ENCODE measurements around the gene TSHZ3.

TSHZ3 gene

GRCh38 chr19:31354799-31355664, 5.8 kb upstream of the TSHZ3 start:
- no peak for DNase-seq (ENCODE audit: low read depth in 2 of 2)

DNA sequence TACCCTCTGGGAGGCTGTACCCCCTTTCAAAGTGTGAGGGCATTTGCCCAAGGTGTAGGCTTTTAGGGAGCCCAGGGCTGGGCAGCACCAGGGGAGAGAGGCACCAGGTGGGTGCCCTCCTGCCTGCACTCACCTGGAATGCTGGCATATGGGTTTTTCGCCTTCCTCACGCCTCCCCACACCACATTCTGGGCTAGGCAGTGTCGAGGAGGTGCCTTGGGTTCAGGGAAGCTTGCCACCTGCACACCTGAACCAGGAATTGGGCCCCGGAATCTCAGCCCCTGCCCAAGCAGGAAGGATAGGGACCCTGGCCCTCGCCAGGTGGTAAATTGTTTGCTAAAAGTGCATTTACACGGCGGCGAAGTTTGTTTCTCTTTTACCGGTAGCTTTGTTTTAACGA, 5.1 kb upstream of the TSHZ3 start:
- DNase-seq (ENCODE audit: low read depth in 2 of 2) = no peak

DNA sequence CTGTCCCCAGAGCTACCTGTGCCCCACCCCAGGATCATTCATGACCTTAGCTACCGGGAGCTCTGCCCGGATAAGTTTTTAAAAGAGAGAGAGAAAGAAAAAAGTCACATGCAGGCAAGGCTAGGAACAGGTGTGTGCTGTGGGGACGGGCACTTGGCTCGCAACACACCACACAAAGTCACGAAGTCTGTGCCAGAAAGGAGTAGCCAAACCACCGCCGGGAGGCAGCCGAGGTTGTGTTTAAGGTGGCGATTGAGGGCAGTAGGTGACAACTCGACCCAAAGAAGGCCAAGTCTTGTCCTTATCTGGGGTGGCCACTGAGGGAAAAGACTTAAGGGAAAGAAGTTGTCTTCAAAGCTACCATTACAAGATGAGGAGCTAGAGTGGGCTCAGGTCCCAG, 4.6 kb upstream of the TSHZ3 start:
- no peak for DNase-seq (ENCODE audit: low read depth in 2 of 2)

DNA sequence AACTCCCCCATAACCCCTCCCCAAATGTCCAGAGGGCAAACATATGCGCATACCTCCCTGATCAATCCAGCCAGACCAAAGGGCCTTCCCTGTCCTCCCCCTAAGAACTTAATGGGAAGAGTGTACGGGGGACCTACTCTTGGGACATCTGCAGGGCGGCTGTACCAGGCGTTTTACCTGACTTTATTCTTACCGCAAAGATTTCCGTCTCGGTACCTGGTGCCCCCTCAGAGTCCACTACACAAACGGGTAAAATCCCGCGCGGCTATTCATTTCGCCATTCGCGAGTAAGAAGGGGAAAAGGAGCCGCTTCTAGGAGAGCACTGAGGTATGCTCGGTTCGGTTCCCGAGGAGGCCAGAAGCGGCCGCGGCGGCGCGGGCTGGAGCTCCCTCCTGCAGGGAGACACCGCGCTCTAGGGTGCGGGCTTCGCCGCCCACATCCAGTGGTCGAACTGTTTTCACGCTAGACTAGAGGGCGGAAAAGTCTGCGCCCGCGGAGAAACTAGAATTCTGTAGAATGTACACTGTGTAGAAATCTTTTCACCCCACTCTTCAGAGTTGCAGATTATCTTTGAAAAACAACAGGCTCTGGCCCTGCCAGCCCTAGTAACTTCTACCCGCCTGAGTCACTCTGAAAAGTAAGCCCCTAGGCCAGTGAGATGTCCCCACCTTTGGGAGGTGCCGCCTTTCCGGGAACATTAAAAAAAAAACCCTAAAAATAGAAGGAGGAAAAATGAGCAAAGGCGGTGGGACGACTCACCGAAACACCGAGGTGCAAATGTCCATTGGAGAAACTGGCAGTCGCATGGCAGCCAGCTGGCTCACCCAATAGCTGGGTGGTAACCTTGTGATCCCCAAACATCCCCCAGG, 3.8 kb upstream of the TSHZ3 start:
- no peak for DNase-seq (ENCODE audit: low read depth in 2 of 2)

DNA sequence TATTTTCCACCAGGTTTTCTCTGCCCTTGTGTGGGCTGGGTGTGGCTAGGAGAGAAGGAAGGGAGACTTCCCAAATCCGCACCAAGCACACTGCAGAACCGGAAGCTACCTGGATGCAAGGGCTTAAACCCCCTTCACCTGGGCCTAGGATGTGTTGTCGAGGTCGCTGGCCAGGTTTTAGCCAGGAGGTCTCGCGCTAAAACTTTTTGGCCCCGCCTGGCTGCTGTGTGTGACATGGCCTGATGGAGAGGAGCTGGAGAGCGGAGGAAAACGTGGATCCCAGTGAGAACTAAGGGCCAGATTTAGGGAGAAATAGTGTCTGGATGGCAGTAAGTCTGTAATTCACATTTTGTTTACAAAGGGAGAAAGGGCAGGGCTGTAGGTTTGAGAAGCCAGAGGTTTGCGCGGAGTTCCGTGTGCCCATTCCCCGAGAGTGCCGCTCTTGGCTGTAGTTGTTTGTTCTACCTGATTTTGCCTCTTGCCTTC, 3.1 kb upstream of the TSHZ3 start:
- no peak for DNase-seq (ENCODE audit: low read depth in 2 of 2)

- DNase-seq (ENCODE audit: low read depth in 2 of 2) = no peak
These were observed 2.6 kb upstream of the TSHZ3 start for GRCh38 chr19:31351855-31352195.

GRCh38 chr19:31351056-31351854, 2.0 kb upstream of the TSHZ3 start:
- no peak for DNase-seq (ENCODE audit: low read depth in 2 of 2)

DNA sequence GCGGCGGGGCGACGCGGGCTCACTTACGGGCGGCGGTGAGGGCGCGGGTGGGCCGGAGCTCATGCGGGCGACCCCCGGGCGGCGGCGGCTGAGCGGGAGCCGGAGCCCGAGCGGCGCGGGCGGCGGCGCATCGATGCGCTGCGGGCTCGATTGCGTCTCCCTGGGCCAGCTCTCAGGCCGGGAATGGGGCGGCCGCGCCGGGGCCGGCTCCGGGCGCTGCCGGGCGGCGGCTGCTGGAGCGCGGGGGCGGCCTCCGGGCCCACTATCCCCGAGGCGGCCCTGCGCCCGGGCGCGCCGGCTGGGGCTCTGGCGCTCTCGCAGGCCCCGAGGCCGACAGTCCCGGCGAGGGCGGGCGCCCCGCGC, 1.4 kb upstream of the TSHZ3 start:
- DNase-seq (ENCODE audit: low read depth in 2 of 2) = no peak

- no peak for DNase-seq (ENCODE audit: low read depth in 2 of 2)
These were observed 927 bp upstream of the TSHZ3 start for GRCh38 chr19:31350033-31350692.

- DNase-seq (ENCODE audit: low read depth in 2 of 2) = no peak
These were observed 616 bp downstream of the TSHZ3 start for GRCh38 chr19:31348481-31349159.

GRCh38 chr19:31347828-31348392, 1.3 kb downstream of the TSHZ3 start:
- DNase-seq (ENCODE audit: low read depth in 2 of 2) = no peak

- no peak for DNase-seq (ENCODE audit: low read depth in 2 of 2)
These were observed 1.9 kb downstream of the TSHZ3 start for GRCh38 chr19:31347354-31347753.

DNA sequence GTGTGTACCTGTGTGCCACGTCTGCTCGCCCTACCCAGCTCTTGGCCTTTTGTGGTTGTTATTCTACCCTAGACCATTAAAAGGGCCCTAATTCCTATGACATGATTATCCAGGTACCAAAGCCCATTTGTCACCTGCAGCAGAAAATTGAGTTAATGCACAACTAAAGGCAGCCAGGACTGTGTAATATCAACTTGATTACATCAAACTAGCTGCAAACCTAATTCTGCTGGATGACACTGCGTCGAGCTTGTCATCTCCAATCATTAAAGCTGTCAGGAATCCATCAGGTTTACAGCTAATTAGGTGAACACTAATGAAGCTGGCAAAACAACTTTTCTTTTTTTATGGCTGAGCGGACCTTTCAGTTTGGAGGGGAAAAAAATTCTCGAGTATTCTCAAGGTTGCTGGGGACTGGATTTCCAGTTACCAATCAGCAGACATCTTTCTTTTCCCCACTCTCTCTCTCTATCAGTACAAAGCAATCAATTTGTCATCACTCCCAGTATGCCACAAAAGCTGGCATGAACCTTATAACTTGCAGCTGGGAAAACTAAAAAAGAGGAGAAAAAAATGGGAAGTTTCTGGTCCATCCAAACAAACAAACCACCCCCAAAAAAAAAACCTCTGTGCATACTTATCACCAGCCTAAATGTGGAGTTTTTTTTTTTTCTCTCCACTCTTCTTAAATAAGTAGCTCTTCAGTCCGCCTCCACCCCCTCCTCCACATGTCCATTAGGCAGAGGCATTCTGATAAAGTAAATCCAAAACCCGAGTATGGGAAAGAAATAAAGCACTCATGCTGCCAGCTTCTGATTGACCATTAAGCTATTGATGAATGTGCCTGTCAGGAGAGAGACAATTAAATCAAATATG, 2.8 kb downstream of the TSHZ3 start:
- no peak for DNase-seq (ENCODE audit: low read depth in 2 of 2)

- DNase-seq (ENCODE audit: low read depth in 2 of 2) = no peak
These were observed 4.8 kb downstream of the TSHZ3 start for GRCh38 chr19:31344403-31344802.

- DNase-seq (ENCODE audit: low read depth in 2 of 2) = no peak
These were observed 6.3 kb downstream of the TSHZ3 start for GRCh38 chr19:31342926-31343325.

DNA sequence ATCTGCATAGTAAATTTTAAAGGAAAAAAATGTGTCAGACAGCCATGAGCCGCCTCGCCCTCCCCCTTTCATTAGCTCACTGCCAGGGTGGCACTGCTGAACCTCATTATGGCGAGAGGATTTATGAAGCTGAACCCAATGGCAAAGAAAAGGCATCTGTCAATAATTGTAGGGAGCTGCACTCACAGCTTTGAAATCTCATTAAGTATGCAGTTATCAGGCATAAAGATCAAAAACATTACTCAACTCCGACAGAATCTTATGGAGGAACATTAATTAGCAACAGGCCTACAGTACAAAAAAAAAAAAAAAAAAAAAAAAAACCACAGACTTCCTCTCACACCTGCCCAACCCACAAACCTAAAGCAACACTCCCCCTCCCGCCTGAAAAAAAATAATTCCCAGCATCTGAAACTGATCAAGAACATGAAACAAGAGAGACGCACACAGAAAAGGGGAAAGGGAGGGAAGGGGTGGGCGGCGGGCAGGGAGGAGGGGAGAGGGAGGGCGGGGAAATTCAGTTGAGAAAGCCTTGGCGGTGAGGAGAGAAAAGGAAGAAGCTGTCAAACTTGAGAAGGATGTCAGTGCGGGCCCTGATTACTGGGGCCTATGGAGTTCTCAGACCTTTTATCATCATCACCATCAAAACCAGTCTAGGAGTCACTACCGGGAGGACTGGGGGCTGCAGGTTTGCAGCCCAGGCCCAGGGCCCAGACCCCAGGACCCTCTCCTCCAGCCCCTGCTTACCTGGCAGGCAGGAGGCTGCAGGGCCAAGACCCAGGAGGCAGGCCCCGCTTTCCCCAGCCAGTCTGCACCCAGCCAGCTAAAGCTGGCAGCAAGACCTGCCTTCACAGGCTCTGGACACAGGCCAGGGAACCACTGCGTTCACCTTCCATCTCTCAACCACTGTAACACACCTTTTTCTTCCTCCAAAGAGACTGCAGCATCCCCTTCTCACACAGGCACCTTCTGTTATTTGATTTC, 8.9 kb downstream of the TSHZ3 start:
- no peak for DNase-seq (ENCODE audit: low read depth in 2 of 2)

DNA sequence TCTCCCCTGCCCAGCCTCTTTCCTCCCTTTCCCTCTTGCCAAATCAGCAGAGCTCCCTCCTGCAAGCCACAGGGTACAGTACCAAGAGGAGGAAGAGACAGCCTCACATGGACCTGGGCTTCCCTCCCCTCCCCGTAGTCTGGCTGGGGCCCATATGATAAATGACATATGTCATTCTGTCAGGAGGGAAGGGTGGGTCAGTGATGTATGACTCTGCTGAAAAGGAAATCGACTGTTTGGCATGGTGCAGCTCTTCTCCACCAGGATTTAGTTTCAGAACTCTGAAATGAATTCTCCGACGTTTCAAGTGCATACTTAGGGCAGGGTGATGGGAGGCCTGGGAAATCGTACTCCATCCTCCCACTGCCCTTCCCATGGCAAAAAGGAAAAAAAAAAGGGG, 9.8 kb downstream of the TSHZ3 start:
- no peak for DNase-seq (ENCODE audit: low read depth in 2 of 2)

GRCh38 chr19:31338069-31338776, 11.0 kb downstream of the TSHZ3 start:
- no peak for DNase-seq (ENCODE audit: low read depth in 2 of 2)

All from stimulated activated CD8-positive, alpha-beta memory T cell treated with anti-CD3 and anti-CD28 coated beads, Interleukin-2, amount 100 ng/mL, for 48 hours (primary cell).